ENCODE measurements around the gene DEGS1.

The DEGS1 gene

DNA sequence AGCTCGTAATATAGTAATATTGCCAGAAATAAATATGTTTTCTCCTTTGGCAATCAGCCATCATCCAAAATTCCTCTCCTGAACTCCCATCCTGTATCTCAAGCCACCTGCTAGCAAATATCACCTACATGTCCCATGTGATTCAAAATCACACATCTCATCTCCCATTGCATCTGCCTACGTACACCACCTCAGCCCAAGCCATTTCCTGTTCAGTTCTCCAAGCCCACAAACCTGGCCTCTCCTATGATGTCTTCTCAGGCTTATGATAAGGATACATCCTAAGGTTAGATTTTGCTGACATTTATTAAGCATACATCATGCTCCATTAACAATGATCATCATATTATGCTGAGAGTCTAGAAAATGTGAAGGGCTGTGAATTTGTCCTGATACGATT, 31.9 kb upstream of the DEGS1 start:
- DNase-seq (ENCODE audit: low read depth), result no peak
- TF ChIP-seq, protein P1, sequence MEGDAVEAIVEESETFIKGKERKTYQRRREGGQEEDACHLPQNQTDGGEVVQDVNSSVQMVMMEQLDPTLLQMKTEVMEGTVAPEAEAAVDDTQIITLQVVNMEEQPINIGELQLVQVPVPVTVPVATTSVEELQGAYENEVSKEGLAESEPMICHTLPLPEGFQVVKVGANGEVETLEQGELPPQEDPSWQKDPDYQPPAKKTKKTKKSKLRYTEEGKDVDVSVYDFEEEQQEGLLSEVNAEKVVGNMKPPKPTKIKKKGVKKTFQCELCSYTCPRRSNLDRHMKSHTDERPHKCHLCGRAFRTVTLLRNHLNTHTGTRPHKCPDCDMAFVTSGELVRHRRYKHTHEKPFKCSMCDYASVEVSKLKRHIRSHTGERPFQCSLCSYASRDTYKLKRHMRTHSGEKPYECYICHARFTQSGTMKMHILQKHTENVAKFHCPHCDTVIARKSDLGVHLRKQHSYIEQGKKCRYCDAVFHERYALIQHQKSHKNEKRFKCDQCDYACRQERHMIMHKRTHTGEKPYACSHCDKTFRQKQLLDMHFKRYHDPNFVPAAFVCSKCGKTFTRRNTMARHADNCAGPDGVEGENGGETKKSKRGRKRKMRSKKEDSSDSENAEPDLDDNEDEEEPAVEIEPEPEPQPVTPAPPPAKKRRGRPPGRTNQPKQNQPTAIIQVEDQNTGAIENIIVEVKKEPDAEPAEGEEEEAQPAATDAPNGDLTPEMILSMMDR (IDR thresholded peaks at IDR 0.05; ENCODE audit: control insufficient read depth, extremely low read depth, insufficient read depth), result no peak
- no peak overlapping the region for H3K4me3 ChIP-seq (ENCODE audit: low read depth, low read length)

DNA sequence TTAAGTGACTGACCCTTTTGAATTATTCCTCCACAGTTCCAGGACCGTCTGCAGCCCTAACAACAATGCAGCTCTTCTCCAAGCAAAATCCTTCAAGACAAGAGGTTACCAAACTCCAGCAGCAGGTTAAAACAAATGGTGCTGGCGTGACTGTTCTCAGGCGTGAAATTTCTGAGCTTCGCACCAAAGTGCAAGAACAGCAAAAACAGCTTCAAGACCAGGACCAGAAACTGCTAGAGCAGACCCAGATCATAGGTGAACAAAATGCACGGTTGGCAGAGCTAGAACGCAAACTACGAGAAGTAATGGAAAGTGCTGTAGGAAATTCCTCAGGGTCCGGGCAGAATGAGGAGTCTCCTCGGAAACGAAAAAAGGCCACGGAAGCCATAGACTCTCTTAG, 25.7 kb upstream of the DEGS1 start:
- TF ChIP-seq, protein P1 (IDR thresholded peaks at IDR 0.05; ENCODE audit: control insufficient read depth, extremely low read depth, insufficient read depth), result no peak
- H3K4me3 ChIP-seq (ENCODE audit: low read depth, low read length), result no peak overlapping the region
- DNase-seq (ENCODE audit: low read depth), result no peak

DNA sequence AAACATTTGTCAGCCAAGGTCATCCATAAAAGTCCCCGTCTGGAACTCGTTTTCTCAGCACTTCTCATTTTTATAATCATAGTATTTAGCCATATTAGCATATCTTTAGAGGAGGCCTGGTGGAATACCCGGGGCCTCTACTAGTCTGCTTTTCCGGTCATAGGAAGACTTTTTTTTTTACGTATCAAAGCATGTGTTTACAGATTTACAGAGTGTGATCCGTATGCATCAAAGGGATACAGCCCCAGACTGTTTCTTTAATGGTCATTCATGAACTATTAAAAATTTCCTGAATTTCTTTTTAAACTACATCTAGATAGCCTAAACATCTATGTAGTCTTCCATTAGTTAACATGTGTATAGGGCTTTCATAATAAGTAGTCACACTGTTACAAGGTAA, 23.5 kb upstream of the DEGS1 start:
- no peak overlapping the region for H3K4me3 ChIP-seq (ENCODE audit: low read depth, low read length)
- DNase-seq (ENCODE audit: low read depth), result no peak
- TF ChIP-seq, protein P1 (IDR thresholded peaks at IDR 0.05; ENCODE audit: control insufficient read depth, extremely low read depth, insufficient read depth), result no peak

DNA sequence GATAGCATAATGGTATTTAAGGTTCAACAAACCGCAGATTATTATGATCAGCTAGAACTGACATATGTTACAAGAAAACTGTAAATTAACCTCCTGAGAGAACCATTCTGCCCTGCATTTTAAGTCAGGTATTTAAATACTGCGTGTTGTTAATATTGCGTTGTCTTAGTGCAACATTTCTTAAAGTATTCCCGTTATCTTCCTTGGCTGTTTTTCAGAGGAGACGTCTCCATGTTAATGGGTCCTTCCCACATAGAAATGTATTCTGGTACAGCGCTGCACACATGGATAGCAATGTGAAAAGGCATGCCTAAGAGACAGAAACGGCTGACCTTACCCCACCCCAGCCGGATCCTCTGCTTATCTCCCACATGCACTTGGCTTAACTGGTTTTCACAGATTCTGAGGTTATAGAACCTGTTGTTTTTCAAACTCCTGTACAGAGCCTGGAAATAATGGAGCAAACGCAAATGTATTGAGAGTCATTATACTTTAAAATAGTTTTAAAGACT, 22.8 kb upstream of the DEGS1 start:
- TF ChIP-seq, protein P1 (IDR thresholded peaks at IDR 0.05; ENCODE audit: control insufficient read depth, extremely low read depth, insufficient read depth), result no peak
- H3K4me3 ChIP-seq (ENCODE audit: low read depth, low read length), result no peak overlapping the region
- no peak for DNase-seq (ENCODE audit: low read depth)

DNA sequence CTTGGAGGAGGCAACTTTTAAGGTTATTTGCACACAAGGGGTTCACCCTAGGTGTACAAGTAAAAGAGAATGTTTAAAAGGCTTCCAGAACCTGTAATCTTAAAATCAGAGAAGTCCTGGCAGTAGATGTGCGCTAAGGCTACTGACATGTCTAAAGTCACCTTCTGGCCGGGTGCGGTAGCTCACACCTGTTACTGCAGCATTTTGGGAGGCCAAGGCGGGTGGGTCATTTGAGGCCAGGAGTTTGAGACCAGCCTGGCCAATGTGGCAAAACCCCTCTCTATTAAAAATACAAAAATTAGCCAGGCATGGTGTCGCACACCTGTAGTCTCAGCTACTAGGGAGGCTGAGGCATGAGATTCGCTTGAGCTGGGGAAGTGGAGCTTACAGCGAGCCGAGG, 20.3 kb upstream of the DEGS1 start:
- no peak for DNase-seq (ENCODE audit: low read depth)
- H3K4me3 ChIP-seq (ENCODE audit: low read depth, low read length), result no peak overlapping the region
- TF ChIP-seq, protein P1 (IDR thresholded peaks at IDR 0.05; ENCODE audit: control insufficient read depth, extremely low read depth, insufficient read depth), result no peak

DNA sequence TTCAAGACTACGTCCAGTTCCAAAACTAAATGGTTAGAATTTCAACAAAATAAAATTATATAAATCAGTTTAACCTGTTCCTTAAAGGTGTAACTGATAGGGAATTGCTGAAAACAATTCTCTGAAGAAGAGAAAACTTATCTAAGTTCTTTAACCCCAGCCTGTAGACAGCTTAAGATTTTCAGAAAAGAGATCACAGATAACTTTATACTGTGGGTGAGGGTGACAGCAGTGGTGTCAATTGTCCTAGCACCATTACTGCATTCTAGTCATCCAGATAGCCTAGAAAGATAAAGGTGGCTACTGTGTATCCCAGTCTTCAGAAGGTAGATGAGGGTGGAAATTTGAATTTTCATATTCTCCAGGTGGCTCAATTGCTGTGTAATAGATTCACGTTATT, 19.7 kb upstream of the DEGS1 start:
- TF ChIP-seq, protein P1 (IDR thresholded peaks at IDR 0.05; ENCODE audit: control insufficient read depth, extremely low read depth, insufficient read depth), result no peak
- no peak for DNase-seq (ENCODE audit: low read depth)
- H3K4me3 ChIP-seq (ENCODE audit: low read depth, low read length), result no peak overlapping the region

DNA sequence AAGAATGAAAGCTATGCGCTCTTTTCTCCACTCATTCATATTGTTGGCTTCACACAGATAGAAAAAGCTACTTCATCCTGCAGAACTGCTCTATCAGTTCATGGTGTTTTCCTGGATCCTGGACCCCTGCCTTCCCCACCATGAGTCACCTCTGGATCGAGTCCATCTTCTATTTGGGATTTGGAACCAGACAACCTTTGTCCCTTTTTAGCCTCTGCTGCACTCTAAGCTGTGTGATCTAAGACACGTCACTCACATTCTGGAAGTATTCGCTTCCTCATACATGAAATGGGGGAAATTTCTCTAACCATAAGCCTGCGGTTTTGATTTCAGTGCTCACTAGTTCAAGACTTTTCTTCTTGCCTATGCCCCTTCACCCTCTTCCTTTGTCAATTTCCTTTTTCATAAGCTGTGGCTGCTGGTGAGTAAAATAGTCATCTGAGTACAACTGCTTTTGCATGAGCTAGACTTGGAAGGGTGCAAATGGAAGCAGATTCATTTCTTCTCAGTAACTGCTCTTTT, 14.1 kb upstream of the DEGS1 start:
- H3K4me3 ChIP-seq (ENCODE audit: low read depth, low read length), result no peak overlapping the region
- TF ChIP-seq, protein P1 (IDR thresholded peaks at IDR 0.05; ENCODE audit: control insufficient read depth, extremely low read depth, insufficient read depth), result no peak
- DNase-seq (ENCODE audit: low read depth), result no peak
